GM23338 (cell line): ENCODE measurements around the gene RPL31. TPM values are rescaled to one million over a fixed set of nuclear protein-coding genes. Genes with fewer than 3 reads are reported as not detected.

Experiments used
- ATAC-seq: fragments of 200-7000 bp; cut with Tn5 transposase; 3 replicates; pipeline ENCODE4 v1.9.1; 2020
- DNase-seq: peaks from one replicate; pipeline ENCODE4 v3.0.0-alpha.2; 2015; ENCODE audit warnings: low spot score
- H2AFZ ChIP-seq: fragments of 200-600 bp; sonication (generic); 2 replicates; pipeline ENCODE4 v1.8.0; 2016; ENCODE audit warnings: antibody characterized with exemption, mild to moderate bottlenecking, moderate library complexity
- H3F3A ChIP-seq: fragments of 200-600 bp; sonication (generic); replicated peaks from 2 replicates; pipeline ENCODE4 v1.8.0; 2017; ENCODE audit warnings: antibody characterized with exemption, mixed run types, low read depth
- H3K27ac ChIP-seq: fragments of 200-600 bp; sonication (generic); 2 replicates; pipeline ENCODE4 v1.6.1; 2016; ENCODE audit warnings: low read depth
- H3K27me3 ChIP-seq: fragments of 200-600 bp; sonication (generic); 2 replicates; pipeline ENCODE4 v1.8.0; 2016; ENCODE audit warnings: mild to moderate bottlenecking, mixed run types, moderate library complexity; ENCODE audit not compliant: insufficient read depth
- H3K36me3 ChIP-seq: fragments of 200-600 bp; sonication (generic); 2 replicates; pipeline ENCODE4 v1.8.0; 2016; ENCODE audit warnings: mild to moderate bottlenecking; ENCODE audit not compliant: insufficient read depth
- H3K4me1 ChIP-seq: fragments of 200-600 bp; sonication (generic); 2 replicates; pipeline ENCODE4 v1.8.0; 2016; ENCODE audit warnings: mild to moderate bottlenecking, moderate library complexity; ENCODE audit not compliant: insufficient read depth
- H3K4me2 ChIP-seq: fragments of 200-600 bp; sonication (generic); 2 replicates; pipeline ENCODE4 v1.7.1; 2017; ENCODE audit warnings: mixed run types
- H3K4me3 ChIP-seq: fragments of 200-600 bp; sonication (generic); 2 replicates; pipeline ENCODE4 v1.6.1; 2016; ENCODE audit warnings: mixed run types
- H3K79me2 ChIP-seq: fragments of 200-600 bp; sonication (generic); replicated peaks from 2 replicates; pipeline ENCODE4 v1.8.0; 2017; ENCODE audit warnings: mild to moderate bottlenecking; ENCODE audit not compliant: insufficient read depth
- H3K9me2 ChIP-seq: fragments of 200-600 bp; sonication (generic); 2 replicates; pipeline ENCODE4 v1.8.0; 2017; ENCODE audit not compliant: insufficient read depth
- H4K20me1 ChIP-seq: fragments of 200-600 bp; sonication (generic); replicated peaks from 2 replicates; pipeline ENCODE4 v1.8.0; 2017; ENCODE audit warnings: mild to moderate bottlenecking; ENCODE audit not compliant: insufficient read depth
- H3K27ac Mint-ChIP-seq: 2 replicates; pipeline ENCODE4 v1.8.0; 2020; ENCODE audit warnings: inconsistent platforms, mild to moderate bottlenecking, moderate library complexity, mixed read lengths
- H3K27me3 Mint-ChIP-seq: 3 replicates; pipeline ENCODE4 v1.8.0; 2022; ENCODE audit warnings: low read depth, mild to moderate bottlenecking, moderate library complexity, mixed read lengths, inconsistent platforms; ENCODE audit not compliant: insufficient read depth, poor library complexity
- H3K36me3 Mint-ChIP-seq: 3 replicates; pipeline ENCODE4 v1.8.0; 2021; ENCODE audit warnings: low read depth, mild to moderate bottlenecking, inconsistent platforms, moderate library complexity, mixed read lengths
- H3K4me1 Mint-ChIP-seq: 3 replicates; pipeline ENCODE4 v1.8.0; 2020; ENCODE audit warnings: mild to moderate bottlenecking, inconsistent platforms, mixed read lengths
- H3K4me3 Mint-ChIP-seq: 3 replicates; pipeline ENCODE4 v1.8.0; 2021; ENCODE audit warnings: moderate library complexity, mild to moderate bottlenecking, inconsistent platforms, mixed read lengths
- H3K9me3 Mint-ChIP-seq: 3 replicates; pipeline ENCODE4 v1.8.0; 2020; ENCODE audit warnings: moderate library complexity, mild to moderate bottlenecking, inconsistent platforms, mixed read lengths
- CTCF ChIP-seq, 2 experiments: fragments of 200-600 bp in 1 of 2; sonication (generic) in 1 of 2; conservative IDR thresholded peaks; 2 replicates each; pipeline versions ENCODE4 v1.5.1 to v1.6.1; 2016 to 2017; ENCODE audit warnings: antibody characterized with exemption in 2 of 2, low read depth in 2 of 2, mild to moderate bottlenecking in 2 of 2, moderate library complexity in 1 of 2
- ETS1 ChIP-seq: IDR thresholded peaks from 2 replicates; pipeline ENCODE4 v1.6.1; 2016; ENCODE audit warnings: antibody characterized with exemption
- POLR2AphosphoS5 ChIP-seq: IDR thresholded peaks from 2 replicates; pipeline ENCODE4 v1.6.1; 2016; ENCODE audit warnings: antibody characterized with exemption, low read depth
- REST ChIP-seq: IDR thresholded peaks from one replicate; pipeline ENCODE4 v1.6.1; 2018; ENCODE audit warnings: antibody characterized with exemption; ENCODE audit not compliant: unreplicated experiment
- ZNF114 ChIP-seq: fragments of 250-450 bp; sonication (Bioruptor Pico); IDR thresholded peaks from 2 replicates; pipeline ENCODE4 v1.5.0; 2020; ENCODE audit warnings: mild to moderate bottlenecking, moderate library complexity
- polyA plus RNA-seq: library from polyadenylated mRNA; unstranded; fragments of >200 nt; fragmentation: Nextera tagmentation; extraction: Ambion mirVana; gene quantifications from 2 replicates; pipeline ENCODE4 v1.2.1, GENCODE V29; 2016
- total RNA-seq: library from RNA; depleted of rRNA; stranded (reverse); fragments of >200 nt; shearing (Covaris generic); gene quantifications from 2 replicates; pipeline ENCODE4 v1.2.3, GENCODE V29; 2014

RPL31 gene
- total and polyA plus RNA-seq, 2 experiments from 2014 or later: 819 to 3,213 TPM

GRCh38 chr2:100984892-100985307 lies 17.2 kb upstream of the RPL31 start:
- H3K4me1 Mint-ChIP-seq: peaks cover 25% of the 10 kb centered on the region
- peaks cover 3% of the 10 kb centered on the region; the same call in 1 of the 3 replicates for H3K36me3 Mint-ChIP-seq
- Histone ChIP-seq H3K9me2 (no peaks in the 10 kb centered on the region), H2AFZ (no peak overlapping the region), H3K4me1 (peaks cover 6% of the 10 kb centered on the region; the same call in 1 of the 2 replicates), H3K27ac (no peak overlapping the region), H3K4me2 (no peak overlapping the region), H3K27me3 (no peaks in the 10 kb centered on the region), H3F3A (no peaks in the 10 kb centered on the region), H3K36me3 (no peaks in the 10 kb centered on the region), H3K79me2 (no peaks in the 10 kb centered on the region), H4K20me1 (no peaks in the 10 kb centered on the region), H3K4me3 (no peak overlapping the region)
- no peak overlapping the region for H3K4me3 Mint-ChIP-seq
- H3K27ac Mint-ChIP-seq: no peak overlapping the region
- DNase-seq: peak; percentile 91
- ATAC-seq: peak; percentile 81
- TF ChIP-seq REST (no peak), ZNF114 (CRISPR knock-in tag) (no peak), CTCF (conservative IDR thresholded peaks at IDR 0.05; ENCODE audit: low read depth in 2 of 2) (peak; percentile 88 to 95)
- no peaks in the 10 kb centered on the region for H3K27me3 Mint-ChIP-seq
- no peaks in the 10 kb centered on the region for H3K9me3 Mint-ChIP-seq

GRCh38 chr2:100986157-100986556 lies 15.9 kb upstream of the RPL31 start:
- H3K4me3 ChIP-seq: no peak overlapping the region
- no peak overlapping the region for H3K4me2 ChIP-seq
- no peak overlapping the region for H2AFZ ChIP-seq
- H3K27ac Mint-ChIP-seq: no peak overlapping the region
- ATAC-seq: no peak
- peaks cover 24% of the 10 kb centered on the region for H3K4me1 Mint-ChIP-seq
- no peaks in the 10 kb centered on the region for H4K20me1 ChIP-seq
- H3F3A ChIP-seq: no peaks in the 10 kb centered on the region
- no peak overlapping the region for H3K27ac ChIP-seq
- no peak overlapping the region for H3K4me3 Mint-ChIP-seq
- H3K27me3 ChIP-seq: no peaks in the 10 kb centered on the region
- peaks cover 3% of the 10 kb centered on the region; the same call in 1 of the 3 replicates for H3K36me3 Mint-ChIP-seq
- DNase-seq: no peak
- peaks cover 3% of the 10 kb centered on the region for H3K27me3 Mint-ChIP-seq
- no peaks in the 10 kb centered on the region for H3K36me3 ChIP-seq
- no peaks in the 10 kb centered on the region for H3K79me2 ChIP-seq
- H3K4me1 ChIP-seq: peaks cover under 1% of the 10 kb centered on the region; the same call in 1 of the 2 replicates
- H3K9me3 Mint-ChIP-seq: no peaks in the 10 kb centered on the region
- no peaks in the 10 kb centered on the region for H3K9me2 ChIP-seq
- TF ChIP-seq POLR2AphosphoS5 (no peak), REST (no peak), ETS1 (no peak)
